Neural progenitor cell (in vitro differentiated cells): Measurements from ENCODE around the gene LYPD6B. TPM values are rescaled to one million over a fixed set of nuclear protein-coding genes. Genes with fewer than 3 reads are reported as not detected.

Experiments
- DNase-seq: peaks from one replicate; pipeline ENCODE4 v3.0.0-alpha.2; 2016; ENCODE audit warnings: low spot score
- H2AFZ ChIP-seq: fragments of 200-600 bp; sonication (generic); replicated peaks from 2 replicates; pipeline ENCODE4 v1.6.1; 2016; ENCODE audit warnings: antibody characterized with exemption
- H3F3A ChIP-seq: fragments of 200-600 bp; sonication (generic); 2 replicates; pipeline ENCODE4 v1.6.1; 2016; ENCODE audit warnings: antibody characterized with exemption, low read depth
- H3K27ac ChIP-seq: fragments of 200-600 bp; sonication (generic); 2 replicates; pipeline ENCODE4 v1.5.1; 2016; ENCODE audit warnings: mild to moderate bottlenecking
- H3K27me3 ChIP-seq: fragments of 200-600 bp; sonication (generic); 2 replicates; pipeline ENCODE4 v1.6.1; 2016; ENCODE audit warnings: mild to moderate bottlenecking, moderate library complexity
- H3K36me3 ChIP-seq: fragments of 200-600 bp; sonication (generic); 2 replicates; pipeline ENCODE4 v1.5.1; 2016
- H3K4me1 ChIP-seq: fragments of 200-600 bp; sonication (generic); 2 replicates; pipeline ENCODE4 v1.6.1; 2016; ENCODE audit warnings: mixed run types
- H3K4me2 ChIP-seq: fragments of 200-600 bp; sonication (generic); 2 replicates; pipeline ENCODE4 v1.6.1; 2016
- H3K4me3 ChIP-seq: fragments of 200-600 bp; sonication (generic); 2 replicates; pipeline ENCODE4 v1.5.1; 2016
- H3K79me2 ChIP-seq: fragments of 200-600 bp; sonication (generic); 2 replicates; pipeline ENCODE4 v1.6.1; 2016; ENCODE audit warnings: low read depth
- H3K9ac ChIP-seq: fragments of 200-600 bp; sonication (generic); 2 replicates; pipeline ENCODE4 v1.6.1; 2016
- H3K9me3 ChIP-seq: fragments of 200-600 bp; sonication (generic); 2 replicates; pipeline ENCODE4 v1.5.1; 2016; ENCODE audit warnings: low read depth
- H4K20me1 ChIP-seq: fragments of 200-600 bp; sonication (generic); 2 replicates; pipeline ENCODE4 v1.6.1; 2016; ENCODE audit warnings: low read depth
- H3K27ac Mint-ChIP-seq: 3 replicates; pipeline ENCODE4 v1.8.0; 2021; ENCODE audit warnings: mixed read lengths
- H3K27me3 Mint-ChIP-seq: 2 replicates; pipeline ENCODE4 v1.8.0; 2022; ENCODE audit warnings: low read depth, mild to moderate bottlenecking, inconsistent platforms, moderate library complexity, mixed read lengths; ENCODE audit not compliant: insufficient read depth
- H3K36me3 Mint-ChIP-seq: 3 replicates; pipeline ENCODE4 v1.8.0; 2021; ENCODE audit warnings: mixed read lengths
- H3K4me1 Mint-ChIP-seq: 3 replicates; pipeline ENCODE4 v1.8.0; 2021; ENCODE audit warnings: mixed read lengths
- H3K4me3 Mint-ChIP-seq: 3 replicates; pipeline ENCODE4 v1.8.0; 2021; ENCODE audit warnings: mild to moderate bottlenecking, moderate library complexity, mixed read lengths
- H3K9me3 Mint-ChIP-seq: 3 replicates; pipeline ENCODE4 v1.8.0; 2020; ENCODE audit warnings: mixed read lengths
- CTCF ChIP-seq: fragments of 200-600 bp; sonication (generic); IDR thresholded peaks from 2 replicates; pipeline ENCODE4 v1.5.1; 2017; ENCODE audit warnings: antibody characterized with exemption, mild to moderate bottlenecking
- EZH2 ChIP-seq: fragments of 200-600 bp; sonication (generic); IDR thresholded peaks from 2 replicates; pipeline ENCODE4 v1.6.1; 2017; ENCODE audit warnings: antibody characterized with exemption, mild to moderate bottlenecking, moderate library complexity
- EZH2phosphoT487 ChIP-seq: fragments of 200-600 bp; sonication (generic); IDR thresholded peaks from 2 replicates; pipeline ENCODE4 v1.6.1; 2017; ENCODE audit warnings: antibody characterized with exemption
- total RNA-seq: library from RNA; depleted of rRNA; stranded (reverse); fragments of >200 nt; gene quantifications from 2 replicates; pipeline ENCODE4 v1.2.3, GENCODE V29; 2015; ENCODE audit warnings: low replicate concordance

LYPD6B gene
- total RNA-seq, 1 donor from 2014 or later = not detected

- Mint-ChIP-seq H3K4me1 (peaks cover 14% of the 10 kb centered on the region), H3K9me3 (no peaks in the 10 kb centered on the region), H3K36me3 (peaks cover 29% of the 10 kb centered on the region), H3K27me3 (no peaks in the 10 kb centered on the region), H3K27ac (no peak overlapping the region), H3K4me3 (no peak overlapping the region)
- Histone ChIP-seq H3F3A (no peaks in the 10 kb centered on the region), H3K79me2 (no peaks in the 10 kb centered on the region), H3K27ac (no peak overlapping the region), H3K9me3 (no peaks in the 10 kb centered on the region), H3K4me1 (peaks cover 12% of the 10 kb centered on the region), H3K4me3 (no peak overlapping the region), H3K27me3 (no peaks in the 10 kb centered on the region), H4K20me1 (no peaks in the 10 kb centered on the region), H3K36me3 (no peaks in the 10 kb centered on the region), H2AFZ (no peak overlapping the region), H3K4me2 (no peak overlapping the region), H3K9ac (no peak overlapping the region)
- DNase-seq = no peak
- TF ChIP-seq CTCF (no peak), EZH2 (no peak), EZH2phosphoT487 (no peak)
Measured at GRCh38 chr2:149023091-149023490, 15.4 kb upstream of the LYPD6B start.

DNA sequence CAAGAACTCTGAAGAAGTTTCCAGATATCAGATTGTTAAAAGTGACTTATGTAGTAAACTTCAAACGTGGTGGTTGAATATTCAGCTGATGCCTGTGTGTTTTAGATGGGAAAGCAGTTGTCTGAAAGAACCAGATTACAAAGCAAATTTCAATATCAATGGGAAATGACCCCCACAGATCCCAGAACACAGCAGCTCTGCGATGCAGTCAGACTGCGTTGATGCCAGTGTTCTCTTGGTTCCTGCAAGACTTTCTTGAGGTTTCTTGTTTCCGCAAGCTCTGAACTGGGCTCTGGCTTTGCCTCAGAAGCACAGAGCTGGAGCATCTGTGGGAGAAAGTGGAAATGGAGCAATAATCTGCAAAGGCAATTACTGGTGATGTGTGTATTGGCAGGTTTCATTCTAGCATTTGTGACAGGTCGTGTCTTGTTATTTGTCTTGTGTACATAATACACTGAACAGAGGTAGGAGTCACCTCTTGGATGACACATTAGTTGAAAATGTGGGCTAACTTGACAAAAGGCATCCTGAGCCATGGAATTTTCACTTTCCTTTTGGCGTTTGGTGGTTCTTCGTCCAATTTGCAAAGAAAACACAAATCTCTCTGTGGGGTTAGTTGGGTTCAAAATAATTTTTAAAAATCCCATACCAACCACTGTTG lies 10.8 kb upstream of the LYPD6B start:
- Mint-ChIP-seq H3K4me3 (no peak overlapping the region), H3K27ac (no peak overlapping the region), H3K9me3 (no peaks in the 10 kb centered on the region), H3K4me1 (peaks cover 20% of the 10 kb centered on the region), H3K36me3 (peaks cover 14% of the 10 kb centered on the region), H3K27me3 (no peaks in the 10 kb centered on the region)
- Histone ChIP-seq H3F3A (no peaks in the 10 kb centered on the region), H3K36me3 (no peaks in the 10 kb centered on the region), H3K9me3 (no peaks in the 10 kb centered on the region), H3K9ac (no peak overlapping the region), H3K4me3 (no peak overlapping the region), H3K4me1 (peaks cover 12% of the 10 kb centered on the region), H3K27ac (no peak overlapping the region), H3K79me2 (no peaks in the 10 kb centered on the region), H3K27me3 (no peaks in the 10 kb centered on the region), H3K4me2 (no peak overlapping the region), H4K20me1 (no peaks in the 10 kb centered on the region), H2AFZ (no peak overlapping the region)
- TF ChIP-seq EZH2 = no peak
- no peak for TF ChIP-seq CTCF
- TF ChIP-seq EZH2phosphoT487 = no peak
- DNase-seq = peak; percentile 28

DNA sequence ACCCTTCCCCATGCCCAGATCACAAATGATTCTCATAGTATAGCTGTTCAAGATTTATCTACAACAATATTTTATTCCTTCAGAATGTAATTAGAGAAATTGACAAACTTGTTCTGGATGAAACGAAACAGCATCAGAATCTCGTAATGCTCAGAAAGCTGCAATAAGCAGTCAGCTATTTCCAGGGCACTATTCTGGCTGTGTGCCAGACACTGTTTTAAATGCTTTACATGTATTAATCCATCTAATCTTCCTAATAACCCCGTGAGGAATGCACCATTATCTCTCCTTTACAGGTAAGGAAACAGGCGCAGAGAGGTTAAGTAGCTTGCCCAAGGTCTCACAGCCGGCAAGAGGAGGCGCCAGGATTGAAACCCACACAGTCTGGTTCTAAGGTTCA lies 10.1 kb upstream of the LYPD6B start:
- Mint-ChIP-seq H3K4me1 (peaks cover 23% of the 10 kb centered on the region), H3K4me3 (no peak overlapping the region), H3K9me3 (no peaks in the 10 kb centered on the region), H3K27ac (no peak overlapping the region), H3K36me3 (peaks cover 8% of the 10 kb centered on the region), H3K27me3 (no peaks in the 10 kb centered on the region)
- Histone ChIP-seq H3K9me3 (no peaks in the 10 kb centered on the region), H3K9ac (no peak overlapping the region), H2AFZ (no peak overlapping the region), H3K27ac (no peak overlapping the region), H3K79me2 (no peaks in the 10 kb centered on the region), H3K4me3 (no peak overlapping the region), H4K20me1 (no peaks in the 10 kb centered on the region), H3K36me3 (no peaks in the 10 kb centered on the region), H3F3A (no peaks in the 10 kb centered on the region), H3K4me2 (no peak overlapping the region), H3K4me1 (peaks cover 13% of the 10 kb centered on the region), H3K27me3 (no peaks in the 10 kb centered on the region)
- no peak for DNase-seq
- TF ChIP-seq EZH2phosphoT487 (no peak), CTCF (no peak), EZH2 (no peak)
